Heart left ventricle (tissue), 13 donors: ENCODE results near the gene GNAO1.

ENCODE experiments used
- POLR2A ChIP-seq, 2 donors: fragments of 450-650 bp; IDR thresholded peaks; one replicate each; pipeline ENCODE4 v1.6.1; 2017; ENCODE audit warnings: antibody characterized with exemption in 2 of 2, mild to moderate bottlenecking in 2 of 2, moderate library complexity in 2 of 2
- TF ChIP-seq, protein P1 (sequence below), 12 donors: fragments of 200-600 bp; sonication (generic) in 4 of 12; IDR thresholded peaks; one replicate each; pipeline versions ENCODE4 v1.5.0 to v1.8.0; 2018 to 2022; ENCODE audit warnings: antibody characterized with exemption in 12 of 12, mild to moderate bottlenecking in 5 of 12
- donor health status: ischemic (EF 13 %, LVEDD 7.1; RV severe dilation, severe dysfunction).
- donor health status: DM: no; HTN: yes; CAD: no.
- donor health status: DM: no; HTN: no; CAD: no.
- donor health status: ischemic (EF 25% LVEDD 6.9; RV normal size, moderate dysfunction).
- donor health status: ischemic (EF 25% LVEDD 5.7; RV mildly dilated, moderate dysfunction).
- donor health status: ischemic (EF 35%, LVEDD 5.7; RV mildly dilated, moderate dysfunction).
- donor health status: nonischemic (EF 11% LVEDD 7.7; RV severe dilation, severe dysfunction).
- donor health status: DM: yes; HTN: yes; CAD: no.
- donor health status: PGD.
- donor health status: ischemic (EF 29% LVEDD 5.4; RV normal size, mild dysfunction).
- donor health status: nonischemic (EF 23%, LVEDD 6.1; RV moderate dilation, normal function).

DNA sequence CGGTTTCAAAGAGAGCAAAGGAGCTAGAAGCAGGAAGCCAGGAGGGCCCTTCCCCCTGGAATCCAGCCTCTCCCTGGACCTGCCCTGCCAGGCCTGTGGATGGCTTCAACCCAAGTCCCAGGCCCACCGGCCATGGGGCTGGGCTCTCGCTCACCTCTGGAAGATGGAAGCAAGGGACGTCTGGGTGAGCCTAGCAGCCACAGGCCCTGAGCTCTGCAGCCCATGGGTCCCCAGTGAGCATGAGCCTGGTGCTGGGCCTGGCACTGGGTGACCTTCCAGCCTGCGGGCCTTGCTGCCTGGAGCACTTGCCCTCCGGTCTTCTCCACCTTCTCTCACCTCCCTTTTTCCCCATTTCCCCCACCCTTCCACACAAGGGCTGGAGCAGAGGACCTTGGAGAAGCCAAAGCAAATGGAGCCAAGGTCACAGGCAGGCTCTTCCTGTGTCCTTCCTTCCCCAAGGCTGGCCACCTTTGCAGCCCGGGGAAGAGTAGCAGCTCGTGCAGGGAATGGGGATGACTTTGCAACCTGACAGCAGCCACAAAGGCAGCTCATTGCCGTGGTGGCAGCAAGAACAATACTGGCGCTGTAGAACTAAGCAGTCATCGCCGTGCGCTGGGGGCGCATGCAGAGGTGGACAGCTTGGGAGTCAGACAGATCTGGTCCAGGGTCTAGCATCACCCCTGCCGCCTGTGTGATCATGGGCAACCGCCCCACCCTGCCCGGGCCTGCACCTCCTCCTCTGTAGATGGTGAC is 147.5 kb downstream of the GNAO1 start:
- TF ChIP-seq, protein P1, sequence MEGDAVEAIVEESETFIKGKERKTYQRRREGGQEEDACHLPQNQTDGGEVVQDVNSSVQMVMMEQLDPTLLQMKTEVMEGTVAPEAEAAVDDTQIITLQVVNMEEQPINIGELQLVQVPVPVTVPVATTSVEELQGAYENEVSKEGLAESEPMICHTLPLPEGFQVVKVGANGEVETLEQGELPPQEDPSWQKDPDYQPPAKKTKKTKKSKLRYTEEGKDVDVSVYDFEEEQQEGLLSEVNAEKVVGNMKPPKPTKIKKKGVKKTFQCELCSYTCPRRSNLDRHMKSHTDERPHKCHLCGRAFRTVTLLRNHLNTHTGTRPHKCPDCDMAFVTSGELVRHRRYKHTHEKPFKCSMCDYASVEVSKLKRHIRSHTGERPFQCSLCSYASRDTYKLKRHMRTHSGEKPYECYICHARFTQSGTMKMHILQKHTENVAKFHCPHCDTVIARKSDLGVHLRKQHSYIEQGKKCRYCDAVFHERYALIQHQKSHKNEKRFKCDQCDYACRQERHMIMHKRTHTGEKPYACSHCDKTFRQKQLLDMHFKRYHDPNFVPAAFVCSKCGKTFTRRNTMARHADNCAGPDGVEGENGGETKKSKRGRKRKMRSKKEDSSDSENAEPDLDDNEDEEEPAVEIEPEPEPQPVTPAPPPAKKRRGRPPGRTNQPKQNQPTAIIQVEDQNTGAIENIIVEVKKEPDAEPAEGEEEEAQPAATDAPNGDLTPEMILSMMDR (IDR thresholded peaks at IDR 0.05), result no peak
- TF ChIP-seq POLR2A (IDR thresholded peaks at IDR 0.05), result no peak
